ENCODE results near the gene SLC35A2. TPM values are rescaled to one million over a fixed set of nuclear protein-coding genes. Genes with fewer than 3 reads are reported as not detected.

Gene SLC35A2
- total RNA-seq, 2 experiments from 2014 or later: 14.8 to 15.3 TPM

DNA sequence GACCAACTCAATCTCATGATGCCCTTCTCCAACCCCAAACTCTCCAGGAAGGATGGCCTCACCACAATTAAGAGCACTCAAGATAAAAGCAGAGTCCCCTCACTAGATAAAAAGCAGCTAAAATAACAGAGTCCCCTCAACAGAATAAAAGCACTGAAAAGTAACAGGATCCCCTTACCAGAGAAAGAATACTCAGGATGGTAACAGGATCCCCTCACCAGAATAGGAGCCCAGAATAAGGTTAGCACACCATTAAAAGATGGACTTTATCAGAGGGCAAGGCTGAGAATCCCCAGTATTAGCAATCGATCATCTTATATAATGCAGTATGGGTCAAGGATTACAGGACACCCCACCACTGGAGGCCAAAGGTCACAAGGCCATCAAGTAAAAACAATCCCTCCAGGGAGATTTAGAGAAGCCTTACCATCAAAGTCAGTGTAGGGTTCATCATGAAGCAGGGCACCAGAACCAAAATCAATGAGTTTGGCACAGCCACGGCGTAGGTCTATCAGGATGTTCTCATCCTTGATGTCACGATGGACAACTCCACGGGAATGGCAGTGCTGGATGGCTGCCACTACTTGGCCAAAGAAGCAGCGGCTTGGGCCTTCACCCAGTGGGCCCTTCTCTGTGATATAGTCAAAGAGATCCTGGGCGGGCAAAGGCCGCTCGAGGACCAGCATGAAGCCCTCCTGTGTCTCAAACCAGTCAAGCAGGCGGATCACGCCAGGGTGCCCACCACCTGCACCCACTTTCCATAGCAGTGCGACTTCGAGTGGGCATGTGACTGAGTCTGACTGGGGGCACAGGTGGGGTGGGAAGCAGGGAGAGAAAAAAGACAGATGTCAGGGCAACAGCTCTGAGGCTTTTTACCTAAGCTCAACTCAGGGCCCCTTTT, 3.4 kb upstream of the SLC35A2 start:
- Mint-ChIP-seq H3K27me3 (ENCODE audit: low read depth) (no peaks in the 10 kb centered on the region), H3K9me3 (ENCODE audit: insufficient read depth) (no peaks in the 10 kb centered on the region), H3K36me3 (ENCODE audit: low read depth) (peaks cover 47% of the 10 kb centered on the region), H3K4me1 (ENCODE audit: low read depth) (peaks cover 66% of the 10 kb centered on the region), H3K27ac (peak overlapping the region; percentile 55), H3K4me3 (peak overlapping the region; percentile 46)
- POLR2A ChIA-PET: interaction anchor here (0.5 to 7.1 kb wide), 5 partner anchors 24 to 1758 kb away, joined by 3 to 93 read pairs (median 3); no protein-coding TSS in a partner anchor
- DNase-seq: no peak
- no peak for ATAC-seq
- CTCF ChIA-PET: interaction anchor here (1.0 to 1.9 kb wide), 5 partner anchors 17 to 34 kb away, joined by 3 to 6 read pairs (median 4); partner anchors contain the start of genes PQBP1 and TIMM17B

DNA sequence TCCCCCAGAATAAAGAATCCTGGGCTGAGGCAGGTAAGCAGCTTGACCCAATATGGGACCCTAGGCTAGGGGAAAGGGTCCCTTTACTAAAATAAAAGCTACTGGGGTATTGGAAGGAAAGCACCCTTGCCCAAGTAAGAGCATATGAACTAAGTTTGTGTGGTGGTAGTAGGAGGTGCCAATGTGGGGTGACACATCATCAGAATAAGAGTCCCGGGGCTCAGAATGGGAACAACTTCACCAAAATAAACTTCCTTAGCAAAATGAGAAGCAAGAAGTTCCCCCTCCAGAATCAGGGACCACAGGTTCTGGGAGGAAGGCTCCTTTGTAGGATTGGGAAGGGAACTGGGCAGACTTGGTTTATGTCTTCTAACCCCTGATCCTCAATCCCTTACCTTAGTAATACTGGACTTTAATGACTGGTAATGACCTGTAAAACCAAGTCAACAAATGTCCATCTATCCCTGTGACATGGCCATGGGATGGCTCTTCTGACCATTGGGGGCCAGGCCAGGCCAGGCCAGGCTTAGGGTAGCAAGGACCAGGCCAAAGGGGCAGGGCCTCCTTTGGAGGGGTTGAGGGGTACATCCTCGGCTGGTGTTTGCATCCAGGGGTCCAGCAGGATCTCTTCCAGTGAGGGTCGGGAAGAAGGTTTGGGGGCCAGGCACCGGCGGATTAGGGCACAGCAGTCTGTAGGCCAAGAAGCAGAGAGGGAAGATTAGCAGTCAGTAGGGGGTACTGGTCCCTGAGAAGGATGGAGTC, 2.3 kb upstream of the SLC35A2 start:
- Mint-ChIP-seq H3K27ac (no peak overlapping the region), H3K36me3 (ENCODE audit: low read depth) (peaks cover 45% of the 10 kb centered on the region), H3K27me3 (ENCODE audit: low read depth) (no peaks in the 10 kb centered on the region), H3K4me3 (peak overlapping the region; percentile 31), H3K9me3 (ENCODE audit: insufficient read depth) (no peaks in the 10 kb centered on the region), H3K4me1 (ENCODE audit: low read depth) (peaks cover 58% of the 10 kb centered on the region)
- DNase-seq: no peak
- ChIA-PET POLR2A (interaction anchor here (7.1 kb wide), 1 partner anchor 26 kb away, joined by 93 read pairs; no protein-coding TSS in a partner anchor), CTCF (interaction anchor here (1.0 kb wide), 1 partner anchor 24 kb away, joined by 3 read pairs; no protein-coding TSS in a partner anchor)
- ATAC-seq: no peak

DNA sequence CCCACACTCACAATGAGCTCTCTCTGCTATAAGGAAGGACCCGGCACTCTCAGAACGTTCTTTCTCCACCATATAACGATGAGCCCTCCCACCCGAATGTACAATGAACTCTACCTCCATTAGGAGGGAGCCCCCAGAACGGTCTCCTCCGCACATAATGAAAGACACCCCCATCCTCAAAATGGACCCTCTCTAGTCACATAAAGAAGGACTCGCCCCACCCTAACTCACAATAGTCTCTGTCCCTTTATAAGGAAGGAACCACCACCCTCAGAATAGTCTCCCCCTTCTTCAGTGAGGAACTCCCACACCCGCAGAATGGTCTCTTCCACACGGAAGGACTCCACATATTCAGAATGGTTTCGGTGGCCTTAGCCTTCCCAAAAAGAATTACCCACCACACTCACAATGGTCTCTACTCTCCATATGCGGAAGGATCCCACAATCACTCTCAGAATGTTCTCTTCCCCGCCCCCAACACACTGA, 477 bp downstream of the SLC35A2 start:
- Mint-ChIP-seq H3K9me3 (ENCODE audit: insufficient read depth) (no peaks in the 10 kb centered on the region), H3K4me3 (peak overlapping the region; percentile 89), H3K4me1 (ENCODE audit: low read depth) (peaks cover 47% of the 10 kb centered on the region), H3K27ac (peak overlapping the region; percentile 94), H3K27me3 (ENCODE audit: low read depth) (no peaks in the 10 kb centered on the region), H3K36me3 (ENCODE audit: low read depth) (peaks cover 33% of the 10 kb centered on the region)
- ChIA-PET CTCF (interaction anchor here (0.8 to 2.3 kb wide), 6 partner anchors 19 to 262 kb away, joined by 3 to 10 read pairs (median 4); no protein-coding TSS in a partner anchor), POLR2A (interaction anchor here (1.2 to 7.1 kb wide), 7 partner anchors 8 to 46 kb away, joined by 3 to 93 read pairs (median 5); partner anchors contain the start of gene OTUD5)
- DNase-seq (no peak), ATAC-seq (peak; percentile 9)

- CTCF ChIA-PET: interaction anchor here (1.9 kb wide), 1 partner anchor 261 kb away, joined by 6 read pairs; no protein-coding TSS in a partner anchor
- POLR2A ChIA-PET: interaction anchor here (1.1 kb wide), 1 partner anchor 48 kb away, joined by 4 read pairs; no protein-coding TSS in a partner anchor
- DNase-seq: no peak
- H3K9me3 Mint-ChIP-seq (ENCODE audit: insufficient read depth): no peaks in the 10 kb centered on the region
- no peak for ATAC-seq
- no peak overlapping the region for H3K4me3 Mint-ChIP-seq
- no peaks in the 10 kb centered on the region for H3K27me3 Mint-ChIP-seq (ENCODE audit: low read depth)
- peaks cover 24% of the 10 kb centered on the region for H3K36me3 Mint-ChIP-seq (ENCODE audit: low read depth)
- H3K4me1 Mint-ChIP-seq (ENCODE audit: low read depth): peaks cover 36% of the 10 kb centered on the region
- no peak overlapping the region for H3K27ac Mint-ChIP-seq
Observed at GRCh38 chrX:48909703-48910294, 1.6 kb downstream of the SLC35A2 start.

DNA sequence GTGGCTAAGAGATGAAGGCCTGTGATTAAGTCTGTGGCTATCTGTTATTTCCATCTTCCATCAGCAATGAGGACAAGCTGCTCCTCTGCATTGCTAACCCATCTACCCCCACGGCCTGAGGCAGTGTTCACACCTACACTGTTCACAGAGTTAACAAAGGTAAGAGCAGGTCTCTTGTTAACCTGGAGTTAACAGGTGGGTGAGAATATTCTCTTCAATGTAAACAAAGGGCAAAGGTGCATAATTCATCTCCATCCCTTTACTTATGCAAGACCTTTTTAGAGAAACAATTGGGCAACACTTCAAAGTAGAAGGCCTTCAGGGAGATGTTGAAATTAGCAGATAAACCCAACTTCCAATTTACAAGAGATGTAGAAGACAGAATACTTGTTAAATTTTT, 2.8 kb downstream of the SLC35A2 start:
- Mint-ChIP-seq H3K27ac (no peak overlapping the region), H3K27me3 (ENCODE audit: low read depth) (no peaks in the 10 kb centered on the region), H3K4me3 (no peak overlapping the region), H3K9me3 (ENCODE audit: insufficient read depth) (no peaks in the 10 kb centered on the region), H3K36me3 (ENCODE audit: low read depth) (peaks cover 17% of the 10 kb centered on the region), H3K4me1 (ENCODE audit: low read depth) (peaks cover 24% of the 10 kb centered on the region)
- DNase-seq (no peak), ATAC-seq (no peak)
- ChIA-PET CTCF (no interaction called here), POLR2A (no interaction called here)

GRCh38 chrX:48905090-48905790, 6.2 kb downstream of the SLC35A2 start:
- CTCF ChIA-PET: no interaction called here
- Mint-ChIP-seq H3K4me3 (no peak overlapping the region), H3K27ac (no peak overlapping the region), H3K36me3 (ENCODE audit: low read depth) (peaks cover 23% of the 10 kb centered on the region), H3K9me3 (ENCODE audit: insufficient read depth) (no peaks in the 10 kb centered on the region), H3K4me1 (ENCODE audit: low read depth) (peaks cover 2% of the 10 kb centered on the region), H3K27me3 (ENCODE audit: low read depth) (no peaks in the 10 kb centered on the region)
- POLR2A ChIA-PET: no interaction called here
- ATAC-seq (no peak), DNase-seq (no peak)

DNA sequence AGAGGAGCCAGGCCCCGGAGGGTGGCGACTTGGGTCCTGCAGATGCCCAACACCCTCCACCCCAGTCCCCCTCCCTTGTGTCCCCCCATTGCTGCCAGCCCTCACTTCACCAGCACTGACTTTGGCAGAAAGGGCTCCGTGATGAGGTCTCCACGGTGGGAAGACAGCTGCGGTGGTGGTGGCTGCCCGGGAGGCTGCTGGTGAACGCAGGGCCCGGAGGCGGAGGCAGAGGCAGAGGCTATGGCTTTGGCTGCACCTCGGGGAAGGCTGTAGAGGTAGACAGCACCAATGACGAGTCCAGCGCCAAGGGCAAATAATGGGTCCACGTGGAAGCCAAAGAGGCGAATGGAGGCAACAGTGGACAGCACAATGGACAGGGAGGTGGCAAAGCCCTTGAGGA, 6.8 kb downstream of the SLC35A2 start:
- H3K27me3 Mint-ChIP-seq (ENCODE audit: low read depth): no peaks in the 10 kb centered on the region
- ATAC-seq (no peak), DNase-seq (no peak)
- H3K9me3 Mint-ChIP-seq (ENCODE audit: insufficient read depth): no peaks in the 10 kb centered on the region
- peaks cover 25% of the 10 kb centered on the region for H3K36me3 Mint-ChIP-seq (ENCODE audit: low read depth)
- ChIA-PET POLR2A (no interaction called here), CTCF (interaction anchor here (1.0 kb wide), 1 partner anchor 13 kb away, joined by 4 read pairs; no protein-coding TSS in a partner anchor)
- H3K4me3 Mint-ChIP-seq: no peak overlapping the region
- H3K4me1 Mint-ChIP-seq (ENCODE audit: low read depth): peaks cover 2% of the 10 kb centered on the region
- H3K27ac Mint-ChIP-seq: no peak overlapping the region

- CTCF ChIA-PET: interaction anchor here (1.0 kb wide), 1 partner anchor 13 kb away, joined by 4 read pairs; no protein-coding TSS in a partner anchor
- POLR2A ChIA-PET: interaction anchor here (1.8 kb wide), 1 partner anchor 8 kb away, joined by 11 read pairs; the partner anchor contains the start of gene SLC35A2
- ATAC-seq (no peak), DNase-seq (no peak)
- H3K36me3 Mint-ChIP-seq (ENCODE audit: low read depth): peaks cover 27% of the 10 kb centered on the region
- no peak overlapping the region for H3K4me3 Mint-ChIP-seq
- H3K27ac Mint-ChIP-seq: peak overlapping the region; percentile 20
- H3K4me1 Mint-ChIP-seq (ENCODE audit: low read depth): peaks cover 2% of the 10 kb centered on the region
- H3K27me3 Mint-ChIP-seq (ENCODE audit: low read depth): no peaks in the 10 kb centered on the region
- no peaks in the 10 kb centered on the region for H3K9me3 Mint-ChIP-seq (ENCODE audit: insufficient read depth)
Observed at GRCh38 chrX:48904180-48904579, 7.3 kb downstream of the SLC35A2 start.

DNA sequence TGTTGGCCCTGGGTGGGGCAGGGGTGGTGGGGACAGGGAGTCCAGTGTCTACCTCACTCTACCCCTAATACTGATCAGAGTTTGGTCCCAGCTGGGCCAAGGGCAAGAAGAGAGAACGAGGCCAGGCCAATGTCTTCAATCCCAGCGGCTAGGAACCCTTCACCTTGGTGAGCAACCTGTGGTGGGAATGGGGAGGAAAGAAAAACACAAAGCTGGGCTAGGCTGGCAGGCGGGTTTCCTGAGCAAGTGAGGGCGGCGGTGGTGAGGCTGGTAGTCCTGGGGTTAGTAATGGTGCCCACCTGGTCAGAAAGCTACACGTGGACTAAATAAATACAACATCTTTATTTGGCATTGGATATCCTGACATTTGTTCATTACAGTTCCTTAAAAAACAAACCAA, 8.2 kb downstream of the SLC35A2 start:
- peaks cover 3% of the 10 kb centered on the region for H3K4me1 Mint-ChIP-seq (ENCODE audit: low read depth)
- POLR2A ChIA-PET: interaction anchor here (1.8 kb wide), 1 partner anchor 9 kb away, joined by 11 read pairs; the partner anchor contains the start of gene SLC35A2
- no peaks in the 10 kb centered on the region for H3K27me3 Mint-ChIP-seq (ENCODE audit: low read depth)
- CTCF ChIA-PET: no interaction called here
- H3K36me3 Mint-ChIP-seq (ENCODE audit: low read depth): peaks cover 26% of the 10 kb centered on the region
- ATAC-seq: no peak
- no peak for DNase-seq
- H3K27ac Mint-ChIP-seq: no peak overlapping the region
- H3K9me3 Mint-ChIP-seq (ENCODE audit: insufficient read depth): no peaks in the 10 kb centered on the region
- H3K4me3 Mint-ChIP-seq: no peak overlapping the region

DNA sequence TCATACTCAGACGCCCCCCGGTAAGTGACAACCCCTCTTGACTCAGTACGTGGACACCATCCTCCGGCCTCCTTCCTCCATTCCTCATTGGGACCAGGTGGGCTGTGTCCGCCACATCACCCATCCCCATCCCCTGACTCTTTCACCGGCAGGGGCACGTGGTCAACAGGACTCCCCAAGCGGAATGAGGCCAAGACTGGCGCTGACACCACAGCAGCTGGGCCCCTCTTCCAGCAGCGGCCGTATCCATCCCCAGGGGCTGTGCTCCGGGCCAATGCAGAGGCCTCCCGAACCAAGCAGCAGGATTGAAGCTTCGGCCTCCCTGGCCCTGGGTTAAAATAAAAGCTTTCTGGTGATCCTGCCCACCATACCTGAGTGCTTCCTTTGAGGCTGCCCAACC, 8.7 kb downstream of the SLC35A2 start:
- ATAC-seq (no peak), DNase-seq (no peak)
- Mint-ChIP-seq H3K36me3 (ENCODE audit: low read depth) (peaks cover 28% of the 10 kb centered on the region), H3K27me3 (ENCODE audit: low read depth) (no peaks in the 10 kb centered on the region), H3K4me1 (ENCODE audit: low read depth) (peaks cover 3% of the 10 kb centered on the region), H3K27ac (no peak overlapping the region), H3K4me3 (no peak overlapping the region), H3K9me3 (ENCODE audit: insufficient read depth) (no peaks in the 10 kb centered on the region)
- ChIA-PET POLR2A (interaction anchor here (1.8 kb wide), 1 partner anchor 9 kb away, joined by 11 read pairs; the partner anchor contains the start of gene SLC35A2), CTCF (no interaction called here)

- no peak for DNase-seq
- no peak for ATAC-seq
- H3K9me3 Mint-ChIP-seq (ENCODE audit: insufficient read depth): no peaks in the 10 kb centered on the region
- peaks cover 3% of the 10 kb centered on the region for H3K4me1 Mint-ChIP-seq (ENCODE audit: low read depth)
- POLR2A ChIA-PET: no interaction called here
- CTCF ChIA-PET: no interaction called here
- H3K4me3 Mint-ChIP-seq: no peak overlapping the region
- H3K36me3 Mint-ChIP-seq (ENCODE audit: low read depth): peaks cover 28% of the 10 kb centered on the region
- no peaks in the 10 kb centered on the region for H3K27me3 Mint-ChIP-seq (ENCODE audit: low read depth)
- no peak overlapping the region for H3K27ac Mint-ChIP-seq
Observed at GRCh38 chrX:48902135-48902534, 9.3 kb downstream of the SLC35A2 start.
